CD4-positive, alpha-beta T cell treated with Interleukin-1 beta for 1 hour (primary cell): ENCODE measurements around the gene PTPRN2.
"Not testable (repeated sequence)": the region's sequence is repeated elsewhere in the genome, so short reads cannot be mapped to it uniquely, and the experiment has no call there.

Source experiments
- DNase-seq, 2 donors: peaks; one replicate each; pipeline ENCODE4 v3.0.0-alpha.2; 2020 to 2022

PTPRN2 gene

GRCh38 chr7:157595086-157595855, 992.4 kb downstream of the PTPRN2 start:
- DNase-seq: no peak

GRCh38 chr7:157594306-157594705, 993.3 kb downstream of the PTPRN2 start:
- DNase-seq: no peak

DNA sequence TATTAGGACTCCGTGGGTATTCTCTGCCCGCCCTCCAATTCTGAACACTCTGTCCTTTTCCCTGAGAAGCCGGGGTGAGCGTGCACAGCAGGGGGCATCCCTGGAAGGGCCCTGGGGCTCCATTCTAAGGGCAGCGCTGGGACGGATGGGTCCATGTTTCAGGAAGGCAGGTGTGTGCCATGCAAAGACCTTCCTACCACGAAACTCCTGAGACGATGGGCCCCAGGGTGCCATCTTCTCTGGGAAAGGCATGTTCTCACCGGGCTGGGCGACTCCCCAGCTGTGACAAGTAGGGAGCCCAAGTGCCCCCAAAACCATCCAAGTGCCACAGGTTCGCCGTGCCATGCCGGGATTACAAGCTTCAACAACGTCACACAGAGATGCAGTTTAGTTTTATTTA, 994.1 kb downstream of the PTPRN2 start:
- DNase-seq: no peak

DNA sequence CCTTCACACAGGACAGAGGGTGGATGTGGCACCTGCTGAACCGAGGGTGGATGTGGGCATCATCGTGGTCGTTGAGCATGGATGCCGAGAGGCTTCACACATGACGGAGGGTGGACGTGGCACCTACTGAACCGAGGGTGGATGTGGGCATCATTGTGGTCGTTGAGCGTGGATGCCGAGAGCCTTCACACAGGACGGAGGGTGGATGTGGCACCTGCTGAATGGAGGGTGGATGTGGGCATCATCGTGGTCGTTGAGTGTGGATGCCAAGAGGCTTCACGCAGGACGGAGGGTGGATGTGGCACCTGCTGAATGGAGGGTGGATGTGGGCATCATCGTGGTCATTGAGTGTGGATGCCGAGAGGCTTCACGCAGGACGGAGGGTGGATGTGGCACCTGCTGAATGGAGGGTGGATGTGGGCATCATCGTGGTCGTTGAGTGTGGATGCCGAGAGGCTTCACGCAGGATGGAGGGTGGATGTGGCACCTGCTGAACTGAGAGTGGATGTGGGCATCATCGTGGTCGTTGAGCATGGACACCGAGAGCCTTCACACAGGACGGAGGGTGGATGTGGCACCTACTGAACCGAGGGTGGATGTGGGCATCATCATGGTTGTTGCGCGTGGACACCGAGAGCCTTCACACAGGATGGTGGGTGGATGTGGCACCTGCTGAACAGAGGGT, 994.8 kb downstream of the PTPRN2 start:
- DNase-seq: not testable (repeated sequence)

DNA sequence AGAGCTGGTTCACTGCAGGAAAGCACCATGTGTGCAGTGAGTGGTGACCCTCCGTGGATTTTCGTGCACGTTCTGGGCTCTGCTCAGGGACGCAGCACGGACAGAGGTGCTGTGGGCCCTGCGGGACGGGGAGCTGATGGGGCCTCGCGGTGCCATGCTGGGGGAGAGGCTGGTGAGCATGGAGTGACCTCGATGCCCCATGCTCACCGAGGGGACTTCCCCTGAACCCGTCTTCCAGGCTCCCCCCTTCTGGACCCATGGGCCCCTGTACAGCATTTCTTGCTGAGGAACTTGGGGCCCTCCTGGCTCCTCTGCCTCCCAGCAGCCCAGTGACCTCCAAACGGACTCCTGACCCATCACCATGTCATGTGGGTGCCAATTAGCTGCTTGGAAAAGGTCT, 997.1 kb downstream of the PTPRN2 start:
- DNase-seq: no peak

GRCh38 chr7:157589680-157590079, 997.9 kb downstream of the PTPRN2 start:
- no peak for DNase-seq

GRCh38 chr7:157587805-157588560, 999.6 kb downstream of the PTPRN2 start:
- no peak for DNase-seq

GRCh38 chr7:157587051-157587804, 1000.4 kb downstream of the PTPRN2 start:
- DNase-seq: no peak

DNA sequence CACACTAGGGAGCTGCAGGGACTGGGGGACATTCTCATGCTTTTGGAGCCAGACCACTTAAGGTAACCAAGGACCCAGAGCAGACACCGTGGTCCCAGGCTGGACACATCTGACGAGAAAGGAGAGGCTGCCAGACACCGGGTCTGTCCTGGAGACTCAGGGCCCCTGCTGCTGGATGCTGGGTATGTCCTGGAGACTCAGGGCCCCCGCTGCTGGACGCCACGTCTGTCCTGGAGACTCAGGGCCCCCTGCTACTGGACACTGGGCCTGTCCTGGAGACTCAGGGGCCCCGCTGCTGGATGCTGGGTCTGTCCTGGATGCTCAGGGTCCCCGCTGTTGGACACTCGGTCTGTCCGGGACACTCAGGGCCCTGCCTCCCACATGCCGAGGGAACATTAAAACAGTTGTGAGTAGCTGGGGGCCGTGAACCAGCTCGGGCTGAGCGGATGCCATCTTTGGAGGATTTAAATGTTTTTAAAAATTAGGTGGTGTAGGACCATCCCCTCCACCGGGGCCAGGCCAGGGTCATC, 1001.1 kb downstream of the PTPRN2 start:
- no peak for DNase-seq

DNA sequence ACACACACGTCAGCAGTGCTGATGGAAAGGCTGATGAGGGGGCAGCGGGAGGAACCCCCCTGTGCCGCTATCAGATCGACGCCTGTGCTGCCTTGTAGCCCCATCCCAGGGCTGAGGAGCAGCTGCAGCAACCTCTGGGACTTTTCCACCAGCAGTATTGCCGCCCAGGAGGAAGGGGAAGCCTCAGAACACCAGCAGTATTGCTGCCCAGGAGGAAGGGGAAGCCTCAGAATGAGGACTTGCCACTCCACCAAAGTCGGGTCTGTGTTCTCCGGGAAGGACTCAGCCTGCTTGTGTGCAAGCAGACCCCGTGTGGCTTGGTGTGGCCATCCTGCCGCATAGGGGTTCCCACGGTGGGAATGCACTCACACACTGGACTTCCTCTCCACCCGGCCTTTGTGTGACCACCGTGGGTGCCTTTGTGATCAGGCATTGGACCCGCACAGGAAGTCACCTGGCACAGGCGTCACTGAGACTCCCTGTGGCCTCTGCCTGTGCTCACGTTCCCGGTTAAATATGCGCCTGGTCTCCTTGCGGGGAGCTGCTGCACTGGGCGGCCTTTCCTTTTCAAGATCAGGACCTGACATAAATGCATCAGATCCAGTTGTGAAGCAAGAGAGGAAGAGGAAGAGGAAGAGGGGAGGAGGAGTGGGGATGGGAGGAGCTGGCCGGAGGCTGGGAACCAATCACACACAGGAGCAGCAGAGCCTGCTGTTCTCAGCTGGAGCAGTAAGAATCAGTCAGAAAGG, 1002.3 kb downstream of the PTPRN2 start:
- DNase-seq: peak in 1 of 2 donors; percentile 6

GRCh38 chr7:157584420-157584819, 1003.2 kb downstream of the PTPRN2 start:
- DNase-seq: no peak

DNA sequence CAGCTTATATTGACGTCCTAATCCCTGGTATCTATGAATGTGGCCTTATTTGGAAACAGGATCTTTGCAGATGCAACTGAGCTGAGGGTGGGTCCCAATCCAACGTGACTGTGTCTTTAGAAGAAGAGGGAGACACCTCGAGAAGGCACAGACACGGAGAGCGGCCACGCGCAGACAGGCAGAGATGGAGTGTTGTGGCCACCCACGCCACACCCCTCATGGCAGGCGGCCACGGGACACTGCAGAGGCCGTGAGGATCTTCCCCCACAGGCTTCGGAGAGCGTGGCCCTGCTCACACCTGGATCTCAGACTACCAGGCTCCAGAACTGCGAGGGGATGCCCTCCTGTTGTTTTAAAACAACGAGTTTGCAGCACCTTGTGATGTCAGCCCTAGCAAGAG, 1005.9 kb downstream of the PTPRN2 start:
- DNase-seq: no peak

GRCh38 chr7:157580324-157580723, 1007.3 kb downstream of the PTPRN2 start:
- DNase-seq: no peak

DNA sequence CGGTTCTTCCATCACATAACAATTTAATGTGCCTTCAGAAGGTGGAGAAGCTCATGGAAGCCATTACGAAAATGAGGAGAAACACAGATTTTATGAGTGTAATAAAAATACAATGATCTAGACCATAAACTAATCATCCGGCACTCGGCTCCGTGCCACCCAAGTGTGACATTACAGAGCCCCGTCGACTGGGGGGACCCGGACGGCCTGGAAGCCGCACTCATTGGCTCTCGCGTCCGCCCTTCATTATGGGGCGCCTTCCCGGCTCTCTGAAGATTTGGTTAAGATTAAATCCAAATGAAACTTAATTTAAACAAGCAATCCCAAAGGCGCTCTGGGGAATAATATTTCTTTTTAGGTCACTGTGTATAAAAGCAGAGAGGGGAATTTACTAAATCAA, 1008.2 kb downstream of the PTPRN2 start:
- DNase-seq: no peak

DNA sequence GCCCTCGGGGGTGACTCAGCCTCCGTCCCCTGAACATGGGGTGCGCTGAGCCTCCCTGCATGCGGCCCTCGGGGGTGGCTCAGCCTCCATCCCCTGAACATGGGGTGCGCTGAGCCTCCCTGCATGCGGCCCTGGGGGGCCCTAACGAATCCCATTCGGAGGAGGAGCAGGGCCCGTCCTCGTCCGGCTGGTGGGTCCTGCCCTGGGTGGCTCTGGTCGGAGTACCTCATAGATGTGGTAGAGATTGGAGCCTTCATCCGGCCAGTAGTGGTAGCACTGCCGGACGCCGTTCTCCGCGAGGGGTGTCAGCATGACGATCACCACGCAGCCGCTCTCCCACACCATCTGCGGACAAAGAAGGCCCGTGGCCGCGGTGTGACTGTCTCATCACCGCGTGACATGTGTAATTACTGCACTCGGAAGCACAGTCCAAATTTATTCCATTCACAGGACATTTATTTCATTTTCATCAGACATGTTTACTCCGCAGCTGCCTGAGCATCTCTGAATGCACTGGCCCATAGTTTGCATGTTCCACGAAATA, 1009.8 kb downstream of the PTPRN2 start:
- DNase-seq: no peak

- DNase-seq: peak in 1 of 2 donors; percentile 14
Measured at GRCh38 chr7:157577061-157577460, 1010.6 kb downstream of the PTPRN2 start.

DNA sequence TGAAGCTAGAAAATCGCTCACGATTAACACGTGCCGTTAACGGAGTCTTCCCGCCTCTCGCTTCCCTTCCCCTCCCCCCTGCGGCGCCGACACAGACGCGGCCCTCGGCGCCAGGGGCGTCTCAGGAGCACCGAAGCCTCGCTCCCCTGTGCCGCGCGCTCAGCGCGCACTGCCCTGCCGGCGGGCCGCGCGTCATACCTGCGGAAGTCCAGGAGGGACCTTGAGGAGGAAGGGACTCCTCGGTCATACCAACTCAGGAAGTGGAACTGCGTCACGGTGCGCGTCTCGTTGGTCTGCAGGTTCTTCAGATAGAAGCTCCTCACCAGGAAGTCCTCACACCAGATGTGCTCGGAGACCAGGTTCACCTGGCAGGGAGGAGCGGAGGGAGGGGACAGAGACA, 1011.2 kb downstream of the PTPRN2 start:
- DNase-seq: peak; percentile 67 to 85

DNA sequence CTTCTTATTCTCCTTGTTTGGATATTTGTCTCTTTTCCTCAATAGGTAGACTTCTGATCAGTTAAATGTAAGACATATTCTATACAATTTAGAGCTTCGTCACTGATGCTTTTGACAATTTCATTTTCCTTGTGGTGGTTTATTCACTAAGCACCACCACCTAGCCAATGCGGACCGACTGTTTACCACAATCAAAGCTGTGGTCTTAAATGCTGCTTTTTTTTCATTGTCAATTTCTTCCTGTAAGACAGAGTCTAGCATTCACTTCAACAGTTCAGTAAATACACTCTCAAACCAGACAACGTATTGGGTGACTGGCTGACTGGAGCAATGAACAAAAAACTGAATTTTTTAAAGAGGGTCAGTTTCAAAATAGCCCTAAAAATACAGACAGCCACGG, 1011.8 kb downstream of the PTPRN2 start:
- peak in 1 of 2 donors; percentile 11 for DNase-seq

- DNase-seq: no peak
Measured at GRCh38 chr7:157574914-157575586, 1012.6 kb downstream of the PTPRN2 start.

DNA sequence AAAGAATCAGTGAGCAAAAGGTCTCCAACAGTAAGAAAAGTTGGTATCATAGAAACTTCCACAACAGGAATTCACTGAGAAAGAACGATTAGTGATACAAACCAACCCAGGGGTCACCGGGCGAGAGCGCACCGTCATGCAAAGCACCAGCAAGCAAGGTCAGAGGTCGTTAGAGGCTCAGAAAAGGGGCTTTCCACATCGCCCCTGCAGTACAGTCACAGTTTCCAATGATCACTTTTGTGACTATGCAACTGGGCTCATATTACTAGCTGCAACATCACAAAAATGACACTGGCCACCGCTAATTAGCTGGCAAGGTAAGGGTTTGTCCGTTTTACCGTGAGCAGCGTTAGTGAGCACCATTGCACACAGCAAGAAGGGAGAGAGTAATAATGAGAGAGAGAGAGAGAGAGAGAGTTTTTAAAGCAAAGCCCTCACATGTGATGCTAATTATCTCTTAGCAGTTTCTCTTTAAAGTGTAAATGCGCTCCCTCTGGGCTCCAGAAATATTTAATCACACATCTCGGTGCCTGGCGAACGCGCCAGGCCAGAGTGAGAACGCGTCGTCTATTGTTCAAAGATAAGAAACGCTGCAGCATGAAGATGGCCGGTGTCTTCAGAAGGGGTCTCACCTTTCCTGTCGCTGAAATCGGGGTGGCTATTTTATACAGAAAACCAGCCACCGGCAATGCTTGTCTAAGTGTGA, 1013.4 kb downstream of the PTPRN2 start:
- DNase-seq: no peak
